NCI-H187 (cell line): ENCODE results near the gene PLA2G15.

Experiments used
- DNase-seq, 2 experiments: peaks; one replicate each; lab custom pipeline; 2025; lab: John Stamatoyannopoulos, UW

PLA2G15 gene

GRCh38 chr16:68233085-68233834 lies 11.9 kb upstream of the PLA2G15 start:
- DNase-seq = no peak

GRCh38 chr16:68233835-68234187 lies 11.4 kb upstream of the PLA2G15 start:
- DNase-seq = no peak

- DNase-seq = peak; percentile 58 to 71
Measured at GRCh38 chr16:68234188-68235107, 10.7 kb upstream of the PLA2G15 start.

- DNase-seq = no peak
Measured at GRCh38 chr16:68235108-68235886, 9.9 kb upstream of the PLA2G15 start.

GRCh38 chr16:68235887-68236136 lies 9.4 kb upstream of the PLA2G15 start, which contains the start of gene ESRP2:
Gene ESRP2, minus strand, starts transcription at chr16:68236127. Its CDS starts 82 bp downstream, at chr16:68236045.
- DNase-seq = no peak

- peak in 1 of 2 experiments; percentile 14 for DNase-seq
Measured at GRCh38 chr16:68236137-68236825, 8.9 kb upstream of the PLA2G15 start.

GRCh38 chr16:68236826-68237242 lies 8.3 kb upstream of the PLA2G15 start:
- no peak for DNase-seq

- DNase-seq = peak; percentile 82 to 93
Measured at GRCh38 chr16:68237243-68238028, 7.7 kb upstream of the PLA2G15 start.

- no peak for DNase-seq
Measured at GRCh38 chr16:68238029-68238345, 7.2 kb upstream of the PLA2G15 start.

GRCh38 chr16:68242085-68242484 lies 3.1 kb upstream of the PLA2G15 start:
- no peak for DNase-seq

- no peak for DNase-seq
Measured at GRCh38 chr16:68242926-68243858, 2.0 kb upstream of the PLA2G15 start.

GRCh38 chr16:68244481-68244902 lies 681 bp upstream of the PLA2G15 start:
- no peak for DNase-seq

- DNase-seq = no peak
Measured at GRCh38 chr16:68246121-68246520, 948 bp downstream of the PLA2G15 start.

GRCh38 chr16:68246666-68247065 lies 1.5 kb downstream of the PLA2G15 start:
- no peak for DNase-seq

GRCh38 chr16:68247400-68247799 lies 2.2 kb downstream of the PLA2G15 start:
- DNase-seq = no peak

- no peak for DNase-seq
Measured at GRCh38 chr16:68247932-68248331, 2.8 kb downstream of the PLA2G15 start.

- DNase-seq = no peak
Measured at GRCh38 chr16:68249371-68249770, 4.2 kb downstream of the PLA2G15 start.

GRCh38 chr16:68250951-68251350 lies 5.8 kb downstream of the PLA2G15 start:
- DNase-seq = no peak

GRCh38 chr16:68251832-68252231 lies 6.7 kb downstream of the PLA2G15 start:
- no peak for DNase-seq

- DNase-seq = no peak
Measured at GRCh38 chr16:68252383-68252782, 7.2 kb downstream of the PLA2G15 start.
